GM12878 (cell line): Measurements from ENCODE around the gene UBQLN1. TPM values are rescaled to one million over a fixed set of nuclear protein-coding genes. Genes with fewer than 3 reads are reported as not detected.

ENCODE experiments used
- ATAC-seq: fragments of 200-7000 bp; cut with Tn5 transposase; 3 replicates; pipeline ENCODE4 v1.9.1; 2020; ENCODE audit warnings: mild to moderate bottlenecking, moderate library complexity
- BruUV-seq: library from RNA; stranded (reverse); fragments of 400-500 nt; replicated peaks from 2 replicates; lab custom pipeline; 2021; lab: Mats Ljungman, UMichigan
- CTCF ChIA-PET: fragments of 300-600 bp; sonication (Branson Sonifier 250); formaldehyde crosslinking; extraction: SDS; loops from one replicate; lab custom pipeline; 2021; ENCODE audit warnings: inconsistent platforms; lab: Yijun Ruan, JAX
- POLR2A ChIA-PET: fragments of 350-600 bp; formaldehyde crosslinking; extraction: SDS; loops from one replicate; lab custom pipeline; 2021; ENCODE audit warnings: inconsistent platforms; lab: Charles Lee
- RAD21 ChIA-PET: fragments of 300-600 bp; sonication (Branson Sonifier 250); formaldehyde crosslinking; loops from one replicate; lab custom pipeline; 2023; ENCODE audit warnings: antibody characterized with exemption; ENCODE audit not compliant: unreplicated experiment; lab: Charles Lee
- SMC1A ChIA-PET: fragments of 300-600 bp; sonication (Branson Sonifier 250); formaldehyde crosslinking; loops from one replicate; lab custom pipeline; 2023; ENCODE audit not compliant: unreplicated experiment, uncharacterized antibody; lab: Charles Lee
- DNase-seq: peaks from one replicate; pipeline ENCODE4 v3.0.0-alpha.2; 2011; ENCODE audit warnings: low read depth, low spot score
- FAIRE-seq: peaks from 3 replicates; lab custom pipeline; 2011; peaks lifted over from hg19 to GRCh38; lab: Jason Lieb, UNC
- H2AFZ ChIP-seq: 2 replicates; pipeline ENCODE4 v1.6.0; 2011; ENCODE audit warnings: low read depth, low read length, control low read depth; ENCODE audit not compliant: control insufficient read depth
- H3K27ac ChIP-seq: 2 replicates; pipeline ENCODE4 v1.5.1; 2011; ENCODE audit warnings: control low read depth; ENCODE audit not compliant: control insufficient read depth, insufficient read depth
- H3K27me3 ChIP-seq, 2 experiments: replicated peaks in 1 of 2; 2 replicates each; pipeline versions ENCODE4 v1.6.0 to v1.6.1; 2011; ENCODE audit warnings: low read length in 1 of 2; ENCODE audit not compliant: control insufficient read depth in 2 of 2, insufficient read depth in 2 of 2
- H3K36me3 ChIP-seq, 2 experiments: 2 replicates each; pipeline ENCODE4 v1.5.1; 2011; ENCODE audit warnings: low read length in 1 of 2; ENCODE audit not compliant: control insufficient read depth in 2 of 2, insufficient read depth in 2 of 2
- H3K4me1 ChIP-seq: 2 replicates; pipeline ENCODE4 v1.6.1; 2011; ENCODE audit warnings: mild to moderate bottlenecking, low read length, moderate library complexity, mixed read lengths; ENCODE audit not compliant: control insufficient read depth, insufficient read depth
- H3K4me2 ChIP-seq: 2 replicates; pipeline ENCODE4 v1.6.0; 2011; ENCODE audit warnings: control low read depth; ENCODE audit not compliant: control insufficient read depth, insufficient read depth
- H3K4me3 ChIP-seq: fragments of 200-600 bp; sonication (generic); 2 replicates; pipeline ENCODE4 v1.5.1; 2016
- H3K79me2 ChIP-seq: 2 replicates; pipeline ENCODE4 v1.6.0; 2011; ENCODE audit warnings: low read length; ENCODE audit not compliant: control insufficient read depth, insufficient read depth
- H3K9ac ChIP-seq: 2 replicates; pipeline ENCODE4 v1.8.0; 2011; ENCODE audit warnings: low read length, control low read depth, mixed read lengths; ENCODE audit not compliant: control insufficient read depth, insufficient read depth
- H3K9me3 ChIP-seq: replicated peaks from 3 replicates; pipeline ENCODE4 v1.5.1; 2011; ENCODE audit warnings: mild to moderate bottlenecking, low read length; ENCODE audit not compliant: control insufficient read depth, insufficient read depth
- H4K20me1 ChIP-seq: 2 replicates; pipeline ENCODE4 v1.6.0; 2011; ENCODE audit not compliant: control insufficient read depth, insufficient read depth
- BHLHE40 ChIP-seq, 2 experiments: fragments of 450-650 bp in 1 of 2; IDR thresholded peaks; 2 replicates each; pipeline ENCODE4 v1.6.1; 2011 to 2017; ENCODE audit warnings: low read depth in 2 of 2, borderline replicate concordance in 1 of 2, improper control_type of control experiment in 1 of 2, low read length in 1 of 2, mild to moderate bottlenecking in 1 of 2
- BMI1 ChIP-seq: fragments of 450-650 bp; IDR thresholded peaks from 2 replicates; pipeline ENCODE4 v1.6.1; 2016; ENCODE audit warnings: mild to moderate bottlenecking, moderate library complexity, borderline replicate concordance
- ESRRA ChIP-seq: IDR thresholded peaks from 2 replicates; pipeline ENCODE4 v1.6.1; 2012; ENCODE audit warnings: mild to moderate bottlenecking, low read length, improper control_type of control experiment
- KLF5 ChIP-seq: fragments of 450-650 bp; IDR thresholded peaks from 2 replicates; pipeline ENCODE4 v1.6.1; 2014; ENCODE audit warnings: mild to moderate bottlenecking; ENCODE audit not compliant: partially characterized antibody
- MTA3 ChIP-seq: IDR thresholded peaks from 2 replicates; pipeline ENCODE4 v1.6.1; 2012; ENCODE audit warnings: low read length, inconsistent platforms, borderline replicate concordance
- NFYB ChIP-seq: IDR thresholded peaks from 2 replicates; pipeline ENCODE4 v1.6.1; 2011; ENCODE audit warnings: low read depth, mild to moderate bottlenecking, low read length, improper control_type of control experiment, moderate library complexity; ENCODE audit not compliant: insufficient read depth
- PAX8 ChIP-seq: fragments of 450-650 bp; IDR thresholded peaks from 2 replicates; pipeline ENCODE4 v1.6.1; 2017; ENCODE audit warnings: mild to moderate bottlenecking, moderate library complexity
- RUNX3 ChIP-seq: IDR thresholded peaks from 2 replicates; pipeline ENCODE4 v1.6.1; 2012; ENCODE audit warnings: low read length, inconsistent platforms
- SMAD1 ChIP-seq: fragments of 450-650 bp; IDR thresholded peaks from 2 replicates; pipeline ENCODE4 v1.6.1; 2018; ENCODE audit warnings: mild to moderate bottlenecking, low read depth; ENCODE audit not compliant: partially characterized antibody
- SMAD5 ChIP-seq: IDR thresholded peaks from 2 replicates; pipeline ENCODE4 v1.6.1; 2016; ENCODE audit warnings: antibody characterized with exemption, low read depth
- WGBS: methylation state at CpG from one replicate; pipeline ENCODE4 v1.1.6; 2016; ENCODE audit warnings: low lambda C conversion rate; ENCODE audit not compliant: insufficient replicate concordance, insufficient coverage; ENCODE audit errors: missing lambda C conversion rate; 5-methylcytosine and 5-hydroxymethylcytosine counted together
- in situ Hi-C: fragments of 300-500 bp; cut with MboI; formaldehyde crosslinking; loops from 9 replicates; pipeline ENCODE4 v1.14.3; 2018; ENCODE audit warnings: mixed read lengths
- intact Hi-C: fragments of 100-400 bp; cut with micrococcal nuclease; formaldehyde crosslinking; loops from one replicate; pipeline ENCODE4 v1.14.2; 2022; ENCODE audit not compliant: unreplicated experiment
- polyA plus RNA-seq, 11 experiments: library from polyadenylated mRNA; depleted of rRNA in 4 of 11; unstranded in 6 of 11; stranded (reverse) in 5 of 11; fragments of >200 nt; fragmentation: Nextera tagmentation in 4 of 11; fragmentation: Illumina TruSeq in 1 of 11; extraction: Ambion mirVana in 4 of 11; extraction: Trizol in 1 of 11; gene quantifications; 1 replicate in 1 of 11; 2 replicates in 10 of 11; pipeline versions ENCODE4 v1.2.1 to v1.2.3, GENCODE V29; 2011 to 2016; ENCODE audit warnings: inconsistent platforms in 2 of 11, missing spikeins in 2 of 11, low read depth in 1 of 11
- total RNA-seq, 4 experiments: library from RNA; depleted of rRNA in 3 of 4; stranded (reverse); fragments of >200 nt in 3 of 4; fragmentation: Illumina TruSeq in 1 of 4; extraction: Trizol in 1 of 4; gene quantifications; 2 replicates each; pipeline versions ENCODE4 v1.2.1 to v1.2.3, GENCODE V29; 2013 to 2021
- TF ChIP-seq, protein P1 (sequence below): fragments of 450-650 bp; IDR thresholded peaks from 2 replicates; pipeline ENCODE4 v1.6.1; 2016; ENCODE audit warnings: mild to moderate bottlenecking
- TF ChIP-seq, protein P2 (sequence below): fragments of 450-650 bp; conservative IDR thresholded peaks from 2 replicates; pipeline ENCODE4 v1.6.1; 2017; ENCODE audit warnings: mild to moderate bottlenecking, moderate library complexity

Gene UBQLN1
- total and polyA plus RNA-seq, 10 of the 15 experiments (the other 5 are each of a cell fraction or from before 2014, with no cell fraction given), result 12.4 to 118 (median 66.1) TPM

DNA sequence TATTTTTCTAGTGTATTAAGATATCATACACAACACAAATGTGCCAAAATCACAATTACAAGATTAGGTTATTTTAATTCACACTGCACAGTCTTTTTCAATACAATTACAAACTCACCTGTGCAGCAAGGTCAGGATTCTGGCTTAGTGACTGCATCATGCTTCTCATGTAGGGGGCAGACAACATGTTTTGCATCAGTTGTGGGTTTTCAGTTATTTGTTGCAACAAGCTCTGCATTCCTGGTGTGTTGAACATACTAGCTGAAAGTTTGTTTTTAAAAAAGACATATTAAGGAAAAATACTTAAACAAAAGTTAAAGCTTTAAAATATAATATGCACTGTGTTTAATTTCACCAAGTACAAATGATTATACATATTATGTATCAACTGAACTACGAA lies 38.7 kb downstream of the UBQLN1 start (continued):
- TF ChIP-seq BMI1, result no peak
- TF ChIP-seq NFYB, result no peak
- no peak for TF ChIP-seq SMAD1
- no peak for TF ChIP-seq KLF5

DNA sequence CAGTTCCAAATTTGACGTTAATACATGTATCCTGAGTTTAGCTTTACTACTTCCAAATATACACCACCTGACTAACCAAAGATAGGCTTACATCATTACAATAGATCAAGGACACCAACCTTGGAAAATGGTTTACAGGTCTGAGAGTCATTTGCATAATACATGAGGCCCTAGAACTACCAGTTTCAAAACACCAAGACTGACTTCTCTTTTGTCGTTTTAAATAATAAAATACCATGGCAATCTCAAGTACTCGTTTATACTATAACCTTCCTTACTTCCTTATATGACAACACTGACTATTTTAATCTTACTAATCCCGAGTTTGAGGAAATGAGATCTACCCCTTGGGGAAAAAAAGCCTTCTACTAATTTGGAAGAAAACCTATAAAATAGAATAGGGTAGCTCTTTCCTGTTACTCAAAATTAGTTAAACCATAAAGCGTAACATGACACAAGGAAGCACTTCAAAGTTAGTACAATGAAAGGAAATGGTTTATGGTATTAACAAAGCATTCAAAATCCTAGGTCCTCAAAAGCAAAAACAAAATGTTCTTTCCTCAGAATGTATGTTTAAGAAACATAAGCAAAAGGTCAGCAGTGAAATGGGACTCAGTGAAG lies 42.1 kb downstream of the UBQLN1 start:
- intact Hi-C loops, result no loop called here
- FAIRE-seq (no peak), ATAC-seq (peak; percentile 73), DNase-seq (no peak)
- Histone ChIP-seq H3K27me3 (no peaks in the 10 kb centered on the region), H3K9me3 (no peaks in the 10 kb centered on the region), H3K36me3 (peaks cover 3 to 25% of the 10 kb centered on the region in 2 experiments), H4K20me1 (no peaks in the 10 kb centered on the region), H3K4me3 (no peak overlapping the region), H3K4me1 (peaks cover 14% of the 10 kb centered on the region; the same call in 1 of the 2 replicates), H3K9ac (no peak overlapping the region), H3K79me2 (no peaks in the 10 kb centered on the region; the same call in 1 of the 2 replicates), H3K27ac (peak overlapping the region; percentile 8; the same call in 1 of the 2 replicates), H3K4me2 (0 out of 2 replicates have a peak overlapping the region, but pooled peaks have one; percentile 23), H2AFZ (no peak overlapping the region)
- RAD21 ChIA-PET, result interaction anchor here (1.7 kb wide), 2 partner anchors 34 to 43 kb away, joined by 5 to 7 read pairs; no protein-coding TSS in a partner anchor
- TF ChIP-seq, protein P1, sequence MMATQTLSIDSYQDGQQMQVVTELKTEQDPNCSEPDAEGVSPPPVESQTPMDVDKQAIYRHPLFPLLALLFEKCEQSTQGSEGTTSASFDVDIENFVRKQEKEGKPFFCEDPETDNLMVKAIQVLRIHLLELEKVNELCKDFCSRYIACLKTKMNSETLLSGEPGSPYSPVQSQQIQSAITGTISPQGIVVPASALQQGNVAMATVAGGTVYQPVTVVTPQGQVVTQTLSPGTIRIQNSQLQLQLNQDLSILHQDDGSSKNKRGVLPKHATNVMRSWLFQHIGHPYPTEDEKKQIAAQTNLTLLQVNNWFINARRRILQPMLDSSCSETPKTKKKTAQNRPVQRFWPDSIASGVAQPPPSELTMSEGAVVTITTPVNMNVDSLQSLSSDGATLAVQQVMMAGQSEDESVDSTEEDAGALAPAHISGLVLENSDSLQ, result no peak
- no peak for TF ChIP-seq BHLHE40 (IDR thresholded peaks at IDR 0.05; ENCODE audit: borderline replicate concordance in 1 of 2, low read depth in 2 of 2, low read length in 1 of 2)
- TF ChIP-seq ESRRA, result no peak
- TF ChIP-seq MTA3, result no peak
- TF ChIP-seq, protein P2, sequence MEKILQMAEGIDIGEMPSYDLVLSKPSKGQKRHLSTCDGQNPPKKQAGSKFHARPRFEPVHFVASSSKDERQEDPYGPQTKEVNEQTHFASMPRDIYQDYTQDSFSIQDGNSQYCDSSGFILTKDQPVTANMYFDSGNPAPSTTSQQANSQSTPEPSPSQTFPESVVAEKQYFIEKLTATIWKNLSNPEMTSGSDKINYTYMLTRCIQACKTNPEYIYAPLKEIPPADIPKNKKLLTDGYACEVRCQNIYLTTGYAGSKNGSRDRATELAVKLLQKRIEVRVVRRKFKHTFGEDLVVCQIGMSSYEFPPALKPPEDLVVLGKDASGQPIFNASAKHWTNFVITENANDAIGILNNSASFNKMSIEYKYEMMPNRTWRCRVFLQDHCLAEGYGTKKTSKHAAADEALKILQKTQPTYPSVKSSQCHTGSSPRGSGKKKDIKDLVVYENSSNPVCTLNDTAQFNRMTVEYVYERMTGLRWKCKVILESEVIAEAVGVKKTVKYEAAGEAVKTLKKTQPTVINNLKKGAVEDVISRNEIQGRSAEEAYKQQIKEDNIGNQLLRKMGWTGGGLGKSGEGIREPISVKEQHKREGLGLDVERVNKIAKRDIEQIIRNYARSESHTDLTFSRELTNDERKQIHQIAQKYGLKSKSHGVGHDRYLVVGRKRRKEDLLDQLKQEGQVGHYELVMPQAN, result no peak
- no peak for TF ChIP-seq RUNX3
- no peak for TF ChIP-seq PAX8
- no peak for TF ChIP-seq SMAD5
- CTCF ChIA-PET, result interaction anchor here (0.9 to 2.7 kb wide), 7 partner anchors 9 to 45 kb away, joined by 3 to 7 read pairs (median 6); partner anchors contain the start of gene UBQLN1
- in situ Hi-C loops, result no loop called here
- WGBS, result 20% methylated on average over 5 of the region's 5 CpGs
- no TSS peak for BruUV-seq
- SMC1A ChIA-PET, result interaction anchor here (0.7 to 1.2 kb wide), 6 partner anchors 14 to 45 kb away, joined by 3 to 5 read pairs (median 3); no protein-coding TSS in a partner anchor
- POLR2A ChIA-PET, result interaction anchor here (1.3 kb wide), 1 partner anchor 14 kb away, joined by 3 read pairs; no protein-coding TSS in a partner anchor
